Peyer's patch (tissue), 4 donors: ENCODE results near the gene PIGU. TPM values are rescaled to one million over a fixed set of nuclear protein-coding genes. Genes with fewer than 3 reads are reported as not detected.

ENCODE experiments used
- DNase-seq, 3 donors: peaks; one replicate each; pipeline ENCODE4 v3.0.0-alpha.2; 2017 to 2019
- H3K27ac ChIP-seq, 4 donors: fragments of 200-600 bp; sonication (generic); one replicate each; pipeline ENCODE4 v1.5.1; 2016 to 2019
- H3K27me3 ChIP-seq, 2 donors: fragments of 200-600 bp; sonication (generic); one replicate each; pipeline ENCODE4 v1.5.1; 2019
- H3K36me3 ChIP-seq, 3 donors: fragments of 200-600 bp; sonication (generic); one replicate each; pipeline ENCODE4 v1.5.1; 2016 to 2019
- H3K4me1 ChIP-seq, 4 donors: fragments of 200-600 bp; sonication (generic); one replicate each; pipeline ENCODE4 v1.5.1; 2016 to 2019
- H3K4me3 ChIP-seq, 4 donors: fragments of 200-600 bp; sonication (generic); 1 replicate in 3 of 4; 2 replicates in 1 of 4; pipeline ENCODE4 v1.5.1; 2016 to 2019; ENCODE audit warnings: mild to moderate bottlenecking in 1 of 4
- H3K9me3 ChIP-seq, 4 donors: fragments of 200-600 bp; sonication (generic); one replicate each; pipeline ENCODE4 v1.5.1; 2016 to 2019; ENCODE audit warnings: mild to moderate bottlenecking in 1 of 4
- POLR2A ChIP-seq, 2 donors: fragments of 450-650 bp; IDR thresholded peaks; one replicate each; pipeline ENCODE4 v1.5.1; 2017; ENCODE audit warnings: antibody characterized with exemption in 2 of 2, mild to moderate bottlenecking in 2 of 2, moderate library complexity in 2 of 2
- total RNA-seq, 4 donors: library from RNA; depleted of rRNA; stranded (reverse); fragments of >200 nt; gene quantifications; one replicate each; pipeline ENCODE4 v1.1.0, GENCODE V29; 2016
- TF ChIP-seq, protein P1 (sequence below), 6 experiments: fragments of 450-650 bp in 4 of 6; fragments of 200-600 bp in 2 of 6; sonication (generic) in 1 of 6; IDR thresholded peaks; one replicate each; pipeline ENCODE4 v1.5.1; 2017 to 2019; ENCODE audit warnings: antibody characterized with exemption in 6 of 6, mild to moderate bottlenecking in 3 of 6, moderate library complexity in 1 of 6

PIGU gene
- total RNA-seq, 4 donors from 2014 or later, result 6.6 to 29.5 (median 18.4) TPM

DNA sequence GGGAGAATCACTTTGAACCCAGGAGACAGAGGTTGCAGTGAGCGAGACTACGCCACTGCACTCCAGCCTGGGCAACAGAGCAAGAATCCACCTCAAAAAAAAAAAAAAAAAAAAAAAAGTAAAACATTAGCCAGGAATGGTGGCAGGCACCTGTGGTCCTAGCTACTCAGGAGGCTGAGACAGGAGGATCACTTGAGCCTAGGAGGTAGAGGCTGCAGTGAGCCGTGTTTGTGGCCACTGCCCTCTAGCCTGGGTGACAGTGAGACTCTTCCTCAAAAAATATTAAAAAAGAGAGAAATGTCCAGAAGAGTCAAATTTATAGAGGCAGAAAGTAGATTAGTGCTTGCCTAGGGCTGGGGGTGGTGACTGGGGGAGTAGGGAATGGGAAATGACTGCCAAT, 6.8 kb upstream of the PIGU start:
- DNase-seq, result no peak
- Histone ChIP-seq H3K9me3 (no peaks in the 10 kb centered on the region), H3K36me3 (no peaks in the 10 kb centered on the region), H3K27me3 (no peaks in the 10 kb centered on the region), H3K27ac (no peak overlapping the region), H3K4me3 (no peak overlapping the region), H3K4me1 (no peaks in the 10 kb centered on the region)
- no peak for TF ChIP-seq POLR2A (IDR thresholded peaks at IDR 0.05)
- TF ChIP-seq, protein P1, sequence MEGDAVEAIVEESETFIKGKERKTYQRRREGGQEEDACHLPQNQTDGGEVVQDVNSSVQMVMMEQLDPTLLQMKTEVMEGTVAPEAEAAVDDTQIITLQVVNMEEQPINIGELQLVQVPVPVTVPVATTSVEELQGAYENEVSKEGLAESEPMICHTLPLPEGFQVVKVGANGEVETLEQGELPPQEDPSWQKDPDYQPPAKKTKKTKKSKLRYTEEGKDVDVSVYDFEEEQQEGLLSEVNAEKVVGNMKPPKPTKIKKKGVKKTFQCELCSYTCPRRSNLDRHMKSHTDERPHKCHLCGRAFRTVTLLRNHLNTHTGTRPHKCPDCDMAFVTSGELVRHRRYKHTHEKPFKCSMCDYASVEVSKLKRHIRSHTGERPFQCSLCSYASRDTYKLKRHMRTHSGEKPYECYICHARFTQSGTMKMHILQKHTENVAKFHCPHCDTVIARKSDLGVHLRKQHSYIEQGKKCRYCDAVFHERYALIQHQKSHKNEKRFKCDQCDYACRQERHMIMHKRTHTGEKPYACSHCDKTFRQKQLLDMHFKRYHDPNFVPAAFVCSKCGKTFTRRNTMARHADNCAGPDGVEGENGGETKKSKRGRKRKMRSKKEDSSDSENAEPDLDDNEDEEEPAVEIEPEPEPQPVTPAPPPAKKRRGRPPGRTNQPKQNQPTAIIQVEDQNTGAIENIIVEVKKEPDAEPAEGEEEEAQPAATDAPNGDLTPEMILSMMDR (IDR thresholded peaks at IDR 0.05), result no peak

DNA sequence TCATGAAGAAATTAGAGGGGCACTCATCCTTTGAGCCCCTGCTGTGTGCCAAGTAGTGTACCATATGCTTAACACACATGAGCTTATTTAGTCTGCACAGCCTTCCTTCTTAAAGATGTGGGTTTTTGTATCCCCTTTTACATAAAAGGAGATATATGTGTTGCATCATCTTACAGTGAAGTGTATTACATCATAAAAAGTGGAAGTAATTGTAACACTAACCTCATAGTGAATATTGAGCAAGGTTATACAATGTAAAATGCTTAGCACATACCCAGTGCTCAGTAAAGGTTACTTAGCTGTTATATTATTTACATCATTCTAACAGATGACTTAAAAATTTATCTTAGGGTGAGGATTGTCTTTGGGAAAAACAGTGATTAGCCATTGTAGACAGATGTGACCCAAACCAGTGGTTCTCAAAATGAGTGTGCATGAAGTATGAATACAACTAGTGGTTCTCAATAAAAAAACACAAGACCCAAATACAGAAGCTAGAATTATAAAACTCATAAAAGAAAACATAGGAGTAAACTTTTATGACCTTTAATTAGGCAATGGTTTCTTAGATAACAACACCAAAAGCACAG, 3.8 kb upstream of the PIGU start:
- H3K9me3 ChIP-seq, result no peaks in the 10 kb centered on the region
- no peak overlapping the region for H3K4me3 ChIP-seq
- H3K36me3 ChIP-seq, result no peaks in the 10 kb centered on the region
- H3K27ac ChIP-seq, result no peak overlapping the region
- TF ChIP-seq POLR2A (IDR thresholded peaks at IDR 0.05), result no peak
- TF ChIP-seq, protein P1 (IDR thresholded peaks at IDR 0.05), result no peak
- DNase-seq, result no peak
- H3K4me1 ChIP-seq, result peaks cover 0 to 6% (median 0%) of the 10 kb centered on the region in 4 donors
- no peaks in the 10 kb centered on the region for H3K27me3 ChIP-seq

DNA sequence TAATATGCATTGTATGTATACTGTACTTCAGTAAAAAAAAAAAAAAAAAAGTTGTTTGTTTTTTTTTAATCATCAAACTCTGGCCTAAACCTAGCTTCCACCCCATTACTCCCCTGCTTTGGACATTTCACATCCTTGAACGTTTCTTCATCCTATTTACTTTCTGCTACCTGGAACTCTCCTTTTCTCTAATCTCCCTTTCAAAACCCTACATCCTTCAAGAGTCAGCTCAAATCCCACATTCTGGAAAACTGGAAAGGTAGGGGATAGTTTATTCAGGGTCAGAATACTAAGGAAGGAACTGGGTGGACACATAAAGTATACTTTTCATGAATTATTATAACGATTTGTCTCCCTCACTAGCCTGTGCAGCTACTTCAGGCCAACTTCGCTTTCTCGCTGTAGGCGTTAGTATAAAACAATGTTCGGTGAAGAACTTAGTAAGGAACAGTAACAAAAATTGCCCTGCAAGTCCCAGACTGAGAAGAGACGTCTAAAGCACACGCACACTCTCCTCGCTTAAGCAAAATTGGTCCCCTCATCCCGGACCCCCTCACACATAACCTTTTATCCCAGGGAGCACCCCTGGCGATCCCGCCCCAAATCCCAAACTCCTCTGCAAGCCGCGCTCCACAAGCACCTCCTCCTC, 775 bp downstream of the PIGU start:
- no peaks in the 10 kb centered on the region for H3K27me3 ChIP-seq
- no peak for DNase-seq
- H3K36me3 ChIP-seq, result no peaks in the 10 kb centered on the region
- peak overlapping the region; percentile 55 to 94 (median 83) for H3K4me3 ChIP-seq
- H3K4me1 ChIP-seq, result peaks cover 0 to 6% (median 0%) of the 10 kb centered on the region in 4 donors
- H3K27ac ChIP-seq, result peak overlapping the region; percentile 72 to 83 (median 82)
- no peaks in the 10 kb centered on the region for H3K9me3 ChIP-seq
- TF ChIP-seq, protein P1 (IDR thresholded peaks at IDR 0.05), result no peak
- TF ChIP-seq POLR2A (IDR thresholded peaks at IDR 0.05), result no peak

DNA sequence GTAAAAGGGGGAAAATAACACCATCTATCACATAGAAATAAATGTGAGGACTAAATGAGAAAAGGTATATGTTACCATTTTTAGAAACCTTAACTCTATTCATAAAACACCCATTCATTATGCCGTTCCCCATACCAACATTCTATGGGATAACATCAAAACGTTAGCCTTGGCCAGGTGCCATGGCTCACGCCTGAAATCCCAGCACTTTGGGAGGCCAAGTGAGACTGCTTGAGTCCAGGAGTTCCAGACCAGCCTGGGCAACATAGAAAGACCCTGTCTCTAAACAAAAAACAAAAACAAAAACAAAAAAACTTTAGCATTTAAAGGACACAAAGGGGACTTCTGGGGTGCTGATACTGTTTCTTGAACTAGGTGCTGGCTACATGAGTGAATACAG, 1.3 kb downstream of the PIGU start:
- H3K27me3 ChIP-seq, result no peaks in the 10 kb centered on the region
- TF ChIP-seq, protein P1 (IDR thresholded peaks at IDR 0.05), result no peak
- no peak for TF ChIP-seq POLR2A (IDR thresholded peaks at IDR 0.05)
- DNase-seq, result no peak
- H3K36me3 ChIP-seq, result no peaks in the 10 kb centered on the region
- H3K4me3 ChIP-seq, result no peak overlapping the region
- H3K4me1 ChIP-seq, result peaks cover 0 to 6% (median 0%) of the 10 kb centered on the region in 4 donors
- H3K27ac ChIP-seq, result no peak overlapping the region
- no peaks in the 10 kb centered on the region for H3K9me3 ChIP-seq

DNA sequence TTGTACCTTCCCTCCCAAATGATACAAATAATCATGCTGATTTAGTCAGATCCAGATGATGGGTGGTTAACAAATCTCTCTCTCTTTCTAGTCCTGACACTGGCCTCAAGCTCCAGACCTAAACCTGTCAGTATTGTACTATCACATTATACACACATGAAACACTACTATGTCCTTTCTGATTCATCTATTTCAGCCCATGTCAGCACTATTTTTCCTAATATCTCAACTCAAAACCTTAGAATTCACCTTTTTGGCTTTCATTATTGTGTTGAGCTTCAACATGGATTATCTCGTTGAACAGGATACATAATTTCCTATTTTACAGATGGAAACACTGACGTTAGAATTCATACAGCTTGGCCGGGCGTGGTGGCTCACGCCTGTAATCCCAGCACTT, 3.5 kb downstream of the PIGU start:
- no peak overlapping the region for H3K4me3 ChIP-seq
- TF ChIP-seq POLR2A (IDR thresholded peaks at IDR 0.05), result no peak
- TF ChIP-seq, protein P1 (IDR thresholded peaks at IDR 0.05), result no peak
- H3K27ac ChIP-seq, result no peak overlapping the region
- H3K4me1 ChIP-seq, result peaks cover 0 to 6% (median 0%) of the 10 kb centered on the region in 4 donors
- H3K36me3 ChIP-seq, result no peaks in the 10 kb centered on the region
- H3K9me3 ChIP-seq, result no peaks in the 10 kb centered on the region
- no peak for DNase-seq
- no peaks in the 10 kb centered on the region for H3K27me3 ChIP-seq
